Left lung (tissue), 10 donors: ENCODE measurements around the gene FBXL2. TPM values are rescaled to one million over a fixed set of nuclear protein-coding genes. Genes with fewer than 3 reads are reported as not detected.
A peak's percentile ranks its signal among the peaks of the same experiment; 100 is the strongest.

ENCODE experiments used
- ATAC-seq: fragments of 200-7000 bp; cut with Tn5 transposase; one replicate; pipeline ENCODE4 v1.9.1; 2020; ENCODE audit warnings: moderate library complexity
- DNase-seq, 4 donors: peaks; one replicate each; pipeline ENCODE4 v3.0.0-alpha.2; 2013 to 2020
- H3K27ac ChIP-seq, 2 donors: fragments of 200-600 bp; sonication (generic) in 1 of 2; one replicate each; pipeline versions ENCODE4 v1.5.0 to v1.8.0; 2020 to 2021
- H3K27me3 ChIP-seq, 2 donors: fragments of 200-600 bp; sonication (generic) in 1 of 2; one replicate each; pipeline versions ENCODE4 v1.5.0 to v1.8.0; 2020 to 2021
- H3K36me3 ChIP-seq, 2 donors: fragments of 200-600 bp; sonication (generic) in 1 of 2; one replicate each; pipeline versions ENCODE4 v1.5.0 to v1.8.0; 2020 to 2021
- H3K4me1 ChIP-seq, 2 donors: fragments of 200-600 bp; one replicate each; pipeline ENCODE4 v1.8.0; 2021
- H3K4me3 ChIP-seq, 2 donors: fragments of 200-600 bp; sonication (generic) in 1 of 2; one replicate each; pipeline versions ENCODE4 v1.5.0 to v1.8.0; 2020 to 2021; ENCODE audit warnings: mild to moderate bottlenecking in 1 of 2
- H3K9me3 ChIP-seq, 2 donors: fragments of 200-600 bp; sonication (generic) in 1 of 2; one replicate each; pipeline versions ENCODE4 v1.5.0 to v1.8.0; 2020 to 2021
- intact Hi-C, 2 donors: fragments of 100-400 bp; cut with DNase I; formaldehyde crosslinking; loops; one replicate each; pipeline versions ENCODE4 v1.11.2 to v1.14.2; 2022
- polyA plus RNA-seq, 6 donors: library from polyadenylated mRNA; unstranded; fragments of 120-200 nt; gene quantifications; one replicate each; pipeline ENCODE4 v1.2.1, GENCODE V29; 2013; ENCODE audit not compliant: insufficient read length in 6 of 6
- total RNA-seq, 2 donors: library from RNA; stranded (reverse); fragmentation: NEBNext Ultra II Directional; extraction: Animal tissue kit (Norgen Biotek cat#: 25700); gene quantifications; one replicate each; pipeline ENCODE4 v1.2.1, GENCODE V29; 2021
- TF ChIP-seq, protein P1 (sequence below), 2 donors: fragments of 200-600 bp; sonication (generic) in 1 of 2; IDR thresholded peaks; one replicate each; pipeline versions ENCODE4 v1.5.0 to v1.8.0; 2021; ENCODE audit warnings: antibody characterized with exemption in 2 of 2
- donor health status: DM: no; HTN: yes; CAD: no.
- donor health status: DM: no; HTN: no; CAD: no.

The FBXL2 gene
- total and polyA plus RNA-seq, 8 donors, result 7.5 to 35.7 (median 29.9) TPM

DNA sequence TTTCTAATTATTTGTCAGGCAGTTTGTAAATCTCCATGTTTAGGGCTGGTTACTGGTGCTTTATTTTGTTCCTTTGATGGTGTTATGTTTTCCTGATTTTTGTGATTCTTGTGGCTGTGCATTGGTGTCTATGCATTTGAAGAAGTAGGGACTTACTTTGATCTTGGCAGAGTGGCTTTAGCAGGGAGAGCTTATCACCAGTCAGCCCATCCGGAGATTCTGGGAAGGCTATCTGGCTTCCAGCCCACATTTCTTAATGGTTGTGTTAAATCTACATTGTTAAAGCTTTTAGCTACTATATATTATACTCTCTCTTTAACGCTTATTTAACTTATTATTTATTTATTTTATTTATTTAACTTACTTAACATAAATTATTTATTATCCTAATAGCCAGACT lies 35.1 kb downstream of the FBXL2 start:
- no peaks in the 10 kb centered on the region for H3K36me3 ChIP-seq
- H3K27ac ChIP-seq, result no peak overlapping the region
- intact Hi-C loops, result no loop called here
- H3K4me3 ChIP-seq, result no peak overlapping the region
- DNase-seq (peak in 2 of 4 donors; percentile 38 to 51), ATAC-seq (no peak)
- TF ChIP-seq, protein P1, sequence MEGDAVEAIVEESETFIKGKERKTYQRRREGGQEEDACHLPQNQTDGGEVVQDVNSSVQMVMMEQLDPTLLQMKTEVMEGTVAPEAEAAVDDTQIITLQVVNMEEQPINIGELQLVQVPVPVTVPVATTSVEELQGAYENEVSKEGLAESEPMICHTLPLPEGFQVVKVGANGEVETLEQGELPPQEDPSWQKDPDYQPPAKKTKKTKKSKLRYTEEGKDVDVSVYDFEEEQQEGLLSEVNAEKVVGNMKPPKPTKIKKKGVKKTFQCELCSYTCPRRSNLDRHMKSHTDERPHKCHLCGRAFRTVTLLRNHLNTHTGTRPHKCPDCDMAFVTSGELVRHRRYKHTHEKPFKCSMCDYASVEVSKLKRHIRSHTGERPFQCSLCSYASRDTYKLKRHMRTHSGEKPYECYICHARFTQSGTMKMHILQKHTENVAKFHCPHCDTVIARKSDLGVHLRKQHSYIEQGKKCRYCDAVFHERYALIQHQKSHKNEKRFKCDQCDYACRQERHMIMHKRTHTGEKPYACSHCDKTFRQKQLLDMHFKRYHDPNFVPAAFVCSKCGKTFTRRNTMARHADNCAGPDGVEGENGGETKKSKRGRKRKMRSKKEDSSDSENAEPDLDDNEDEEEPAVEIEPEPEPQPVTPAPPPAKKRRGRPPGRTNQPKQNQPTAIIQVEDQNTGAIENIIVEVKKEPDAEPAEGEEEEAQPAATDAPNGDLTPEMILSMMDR (IDR thresholded peaks at IDR 0.05), result no peak
- H3K27me3 ChIP-seq, result no peaks in the 10 kb centered on the region
- peaks cover 0 to 24% of the 10 kb centered on the region in 2 donors for H3K9me3 ChIP-seq
- no peaks in the 10 kb centered on the region for H3K4me1 ChIP-seq

DNA sequence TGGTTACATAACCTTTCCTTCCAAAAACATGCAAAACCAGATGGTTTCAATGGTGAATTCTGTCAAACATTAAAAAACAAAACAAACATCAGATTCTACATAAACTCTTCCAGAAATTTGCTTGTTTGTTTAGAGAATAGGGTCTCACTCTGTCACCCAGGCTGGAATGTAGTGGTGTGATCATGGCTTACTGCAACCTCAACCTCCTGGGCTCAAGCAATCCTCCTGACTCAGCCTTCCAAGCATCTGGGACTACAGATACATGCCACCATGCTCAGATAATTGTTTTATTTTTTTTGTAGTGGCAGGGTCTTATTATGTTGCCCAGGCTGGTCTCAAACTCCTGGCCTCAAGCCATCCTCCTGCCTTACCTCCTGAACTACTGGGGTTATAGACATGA lies 36.1 kb downstream of the FBXL2 start:
- no peaks in the 10 kb centered on the region for H3K4me1 ChIP-seq
- H3K4me3 ChIP-seq, result no peak overlapping the region
- H3K36me3 ChIP-seq, result no peaks in the 10 kb centered on the region
- no peak for ATAC-seq
- H3K9me3 ChIP-seq, result peaks cover 0 to 24% of the 10 kb centered on the region in 2 donors
- no peaks in the 10 kb centered on the region for H3K27me3 ChIP-seq
- no peak overlapping the region for H3K27ac ChIP-seq
- peak in 1 of 4 donors; percentile 7 for DNase-seq
- intact Hi-C loops, result no loop called here
- TF ChIP-seq, protein P1 (IDR thresholded peaks at IDR 0.05), result no peak

DNA sequence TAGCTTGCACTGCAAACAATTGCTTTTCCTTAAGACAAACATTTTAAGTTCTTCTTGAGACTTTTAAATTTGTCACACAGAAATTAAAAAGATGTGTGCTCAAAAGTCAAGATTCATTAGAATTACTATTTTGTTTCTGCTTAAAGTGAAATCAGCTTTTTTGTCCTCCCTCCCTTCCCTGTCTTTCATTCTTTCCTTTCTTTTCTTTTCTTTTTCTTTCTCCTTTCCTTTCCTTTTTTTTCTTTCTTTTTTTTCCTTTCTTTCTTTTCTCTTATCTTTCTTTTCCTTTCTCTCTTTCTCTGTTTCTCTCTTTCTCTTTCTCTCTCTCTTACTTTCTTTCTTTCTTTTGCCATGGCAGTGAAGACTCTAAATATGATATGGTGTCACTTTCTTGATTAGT lies 37.8 kb downstream of the FBXL2 start:
- Histone ChIP-seq H3K27ac (no peak overlapping the region), H3K9me3 (peaks cover 0 to 17% of the 10 kb centered on the region in 2 donors), H3K4me1 (no peaks in the 10 kb centered on the region), H3K36me3 (no peaks in the 10 kb centered on the region), H3K4me3 (no peak overlapping the region), H3K27me3 (no peaks in the 10 kb centered on the region)
- TF ChIP-seq, protein P1 (IDR thresholded peaks at IDR 0.05), result no peak
- ATAC-seq, result no peak
- no peak for DNase-seq
- intact Hi-C loops, result no loop called here

DNA sequence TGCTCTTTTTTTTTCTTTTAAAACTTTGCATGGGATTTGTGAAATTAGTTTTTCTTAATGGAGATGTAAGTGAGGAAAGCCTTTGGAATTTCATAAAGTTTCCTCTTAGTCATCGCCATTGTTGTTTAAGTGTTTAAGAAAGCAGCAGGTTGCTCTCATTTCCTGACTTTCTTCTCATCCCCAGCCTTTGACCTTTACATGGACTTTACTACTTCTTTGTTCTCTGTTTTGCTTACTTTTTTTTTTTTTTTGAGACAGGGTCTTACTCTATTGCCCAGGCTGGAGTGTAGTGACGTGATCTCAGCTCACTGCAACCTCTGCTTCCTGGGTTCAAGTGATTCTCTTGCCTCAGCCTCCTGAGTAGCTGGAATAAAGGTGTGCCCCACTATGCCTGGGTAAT lies 38.6 kb downstream of the FBXL2 start:
- DNase-seq, result no peak

DNA sequence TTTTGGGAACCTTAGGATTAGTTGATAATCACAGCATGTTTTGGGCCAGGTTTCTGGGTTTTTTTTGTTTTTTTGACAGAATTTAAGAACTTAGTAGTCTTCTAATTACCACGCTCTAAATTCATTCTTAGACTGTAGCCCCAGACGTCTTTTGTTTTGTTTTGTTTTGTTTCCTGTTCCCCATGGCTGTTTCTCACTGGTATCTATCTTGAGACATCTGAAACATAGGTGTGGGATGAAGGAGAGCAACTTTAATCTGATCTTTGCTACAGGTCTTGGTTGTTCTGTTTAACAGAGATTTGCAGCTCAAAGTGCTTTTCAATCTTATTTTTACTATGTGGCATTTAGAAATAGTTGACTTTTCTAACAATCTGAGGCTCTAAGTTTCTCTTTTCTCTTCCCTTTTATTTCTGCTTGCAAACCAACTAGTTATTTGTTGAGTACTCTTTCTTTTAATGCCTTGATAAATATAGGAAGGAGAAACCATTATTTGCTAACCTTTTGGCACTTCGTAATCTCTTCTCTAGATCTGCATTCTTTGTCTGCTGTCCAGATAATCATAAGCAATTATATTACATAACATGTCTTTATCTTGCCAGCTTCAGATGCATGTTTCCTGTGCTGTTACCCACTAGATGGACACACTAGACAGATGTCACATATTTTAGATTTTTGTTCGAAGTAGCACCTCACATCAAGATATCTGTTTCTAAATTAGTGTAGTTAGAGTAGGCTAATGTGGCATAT lies 40.9 kb downstream of the FBXL2 start:
- Histone ChIP-seq H3K36me3 (no peaks in the 10 kb centered on the region), H3K4me3 (no peak overlapping the region), H3K9me3 (no peaks in the 10 kb centered on the region), H3K27me3 (no peaks in the 10 kb centered on the region), H3K4me1 (no peaks in the 10 kb centered on the region), H3K27ac (no peak overlapping the region)
- intact Hi-C loops, result no loop called here
- no peak for DNase-seq
- TF ChIP-seq, protein P1 (IDR thresholded peaks at IDR 0.05), result no peak
- ATAC-seq, result no peak

More for the DNA sequence above, 38.6 kb downstream of the FBXL2 start:
- Histone ChIP-seq H3K9me3 (peaks cover 0 to 9% of the 10 kb centered on the region in 2 donors), H3K27me3 (no peaks in the 10 kb centered on the region), H3K4me1 (no peaks in the 10 kb centered on the region), H3K27ac (no peak overlapping the region), H3K4me3 (no peak overlapping the region), H3K36me3 (no peaks in the 10 kb centered on the region)
- TF ChIP-seq, protein P1 (IDR thresholded peaks at IDR 0.05), result no peak
- intact Hi-C loops, result no loop called here
- no peak for ATAC-seq
